PFSK-1 (cell line): ENCODE data around the gene ACSF3.

ENCODE experiments used
- FOXP2 ChIP-seq: optimal IDR thresholded peaks from 2 replicates; pipeline ENCODE3; 2011; ENCODE audit warnings: borderline replicate concordance, control low read depth, inconsistent platforms; ENCODE audit not compliant: insufficient read depth; ENCODE audit errors: extremely low read length, extremely low read depth
- POLR2AphosphoS5 ChIP-seq: IDR thresholded peaks from 2 replicates; pipeline ENCODE4 v1.6.1; 2012; ENCODE audit warnings: low read depth, mild to moderate bottlenecking, control low read depth, low read length, moderate library complexity
- REST ChIP-seq, 2 experiments: IDR thresholded peaks; 2 replicates each; pipeline versions ENCODE4 v1.6.1 to v1.8.0; 2011 to 2012; ENCODE audit warnings: low read depth in 2 of 2, low read length in 2 of 2, control low read depth in 1 of 2, inconsistent platforms in 1 of 2, mild to moderate bottlenecking in 1 of 2, moderate library complexity in 1 of 2; ENCODE audit not compliant: insufficient read depth in 1 of 2
- SIN3A ChIP-seq: IDR thresholded peaks from 2 replicates; pipeline ENCODE4 v1.6.1; 2012; ENCODE audit warnings: mild to moderate bottlenecking, low read length, moderate library complexity, borderline replicate concordance; ENCODE audit not compliant: insufficient read depth
- TAF1 ChIP-seq: IDR thresholded peaks from 2 replicates; pipeline ENCODE4 v1.6.1; 2012; ENCODE audit warnings: low read length, control low read depth, borderline replicate concordance; ENCODE audit not compliant: insufficient read depth

Gene ACSF3

GRCh38 chr16:89116341-89117226 lies 22.9 kb downstream of the ACSF3 start:
- TF ChIP-seq POLR2AphosphoS5 (no peak), TAF1 (no peak)

- TF ChIP-seq FOXP2 (no peak), SIN3A (no peak), POLR2AphosphoS5 (no peak), REST (IDR thresholded peaks at IDR 0.05; ENCODE audit: insufficient read depth in 1 of 2, low read depth in 2 of 2, low read length in 2 of 2) (no peak), TAF1 (no peak)
Measured at GRCh38 chr16:89117227-89117974, 23.7 kb downstream of the ACSF3 start.

- no peak for TF ChIP-seq FOXP2
Measured at GRCh38 chr16:89117975-89118289, 24.3 kb downstream of the ACSF3 start.

GRCh38 chr16:89118361-89119165 lies 24.9 kb downstream of the ACSF3 start:
- TF ChIP-seq FOXP2, result no peak
- TF ChIP-seq TAF1, result no peak
- TF ChIP-seq POLR2AphosphoS5, result no peak
- TF ChIP-seq REST (IDR thresholded peaks at IDR 0.05; ENCODE audit: insufficient read depth in 1 of 2, low read depth in 2 of 2, low read length in 2 of 2), result no peak
- TF ChIP-seq SIN3A, result no peak

GRCh38 chr16:89119166-89119621 lies 25.5 kb downstream of the ACSF3 start:
- no peak for TF ChIP-seq FOXP2
- TF ChIP-seq TAF1, result no peak
- no peak for TF ChIP-seq POLR2AphosphoS5
- TF ChIP-seq SIN3A, result no peak
- no peak for TF ChIP-seq REST (IDR thresholded peaks at IDR 0.05; ENCODE audit: insufficient read depth in 1 of 2, low read depth in 2 of 2, low read length in 2 of 2)

GRCh38 chr16:89119661-89120141 lies 26.0 kb downstream of the ACSF3 start:
- TF ChIP-seq FOXP2, result no peak
- TF ChIP-seq REST (IDR thresholded peaks at IDR 0.05; ENCODE audit: insufficient read depth in 1 of 2, low read depth in 2 of 2, low read length in 2 of 2), result no peak
- no peak for TF ChIP-seq SIN3A
- no peak for TF ChIP-seq POLR2AphosphoS5
- TF ChIP-seq TAF1, result no peak
